SK-N-MC (cell line): ENCODE measurements around the gene RNF186.

ENCODE experiments used
- DNase-seq: peaks from one replicate; pipeline ENCODE4 v3.0.0-alpha.2; 2011; ENCODE audit warnings: low read depth, low spot score
- H3K27ac ChIP-seq: fragments of 200-600 bp; sonication (generic); 2 replicates; pipeline ENCODE4 v1.5.1; 2016; ENCODE audit warnings: mixed run types
- H3K36me3 ChIP-seq: fragments of 200-600 bp; sonication (generic); 2 replicates; pipeline ENCODE4 v1.6.1; 2017; ENCODE audit warnings: antibody characterized with exemption, low read length, mixed read lengths; ENCODE audit not compliant: insufficient read depth
- H3K4me3 ChIP-seq: fragments of 200-600 bp; sonication (generic); 2 replicates; pipeline ENCODE4 v1.5.1; 2016
- H3K9ac ChIP-seq: fragments of 200-600 bp; sonication (generic); 2 replicates; pipeline ENCODE4 v1.8.0; 2017; ENCODE audit warnings: mixed run types, mixed read lengths; ENCODE audit not compliant: insufficient read length
- H3K9me3 ChIP-seq: fragments of 200-600 bp; sonication (generic); 2 replicates; pipeline ENCODE4 v1.6.1; 2017; ENCODE audit warnings: low read depth, mild to moderate bottlenecking, antibody characterized with exemption, low read length, moderate library complexity, mixed read lengths
- EZH2 ChIP-seq: fragments of 200-600 bp; sonication (generic); IDR thresholded peaks from one replicate; pipeline ENCODE4 v1.6.1; 2017; ENCODE audit warnings: antibody characterized with exemption
- FOXP2 ChIP-seq: optimal IDR thresholded peaks from 2 replicates; pipeline ENCODE3; 2011; ENCODE audit warnings: mild to moderate bottlenecking, moderate library complexity; ENCODE audit not compliant: insufficient read depth; ENCODE audit errors: extremely low read length, control extremely low read depth
- POLR2AphosphoS5 ChIP-seq: IDR thresholded peaks from 2 replicates; pipeline ENCODE4 v1.6.1; 2012; ENCODE audit warnings: mild to moderate bottlenecking, low read depth, low read length, borderline replicate concordance

Gene RNF186

GRCh38 chr1:19815801-19816736 lies 986 bp upstream of the RNF186 start:
- no peaks in the 10 kb centered on the region for H3K9me3 ChIP-seq
- no peak overlapping the region for H3K9ac ChIP-seq
- no peaks in the 10 kb centered on the region for H3K36me3 ChIP-seq
- no peak for DNase-seq
- TF ChIP-seq EZH2 (no peak), FOXP2 (no peak), POLR2AphosphoS5 (no peak)
- H3K27ac ChIP-seq: no peak overlapping the region
- H3K4me3 ChIP-seq: no peak overlapping the region

DNA sequence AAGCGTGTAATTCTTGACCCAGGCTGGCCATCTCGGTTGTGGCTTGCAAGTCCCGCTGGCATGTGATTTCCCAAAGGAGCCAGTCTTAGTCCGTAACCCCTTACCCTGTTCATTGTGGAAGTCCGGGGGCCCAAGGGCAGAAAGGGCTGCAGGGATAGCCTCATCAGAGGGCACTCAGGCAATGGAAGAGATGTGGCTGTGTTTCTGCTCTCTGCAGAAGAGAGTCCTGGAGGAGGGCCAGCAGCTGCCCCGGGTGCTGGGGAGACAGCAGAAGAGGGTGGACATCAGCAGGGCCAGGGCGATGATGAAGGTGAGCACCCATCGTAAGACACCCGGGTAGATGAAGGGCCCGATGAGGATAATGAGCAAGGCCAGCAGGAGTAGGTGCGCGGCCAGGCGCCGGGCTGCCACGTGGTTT lies 830 bp downstream of the RNF186 start:
- no peak for TF ChIP-seq POLR2AphosphoS5
- TF ChIP-seq EZH2: no peak
- no peak for TF ChIP-seq FOXP2
- no peak overlapping the region for H3K27ac ChIP-seq
- no peak overlapping the region for H3K4me3 ChIP-seq
- no peak overlapping the region for H3K9ac ChIP-seq
- H3K36me3 ChIP-seq: no peaks in the 10 kb centered on the region
- no peaks in the 10 kb centered on the region for H3K9me3 ChIP-seq
- no peak for DNase-seq

DNA sequence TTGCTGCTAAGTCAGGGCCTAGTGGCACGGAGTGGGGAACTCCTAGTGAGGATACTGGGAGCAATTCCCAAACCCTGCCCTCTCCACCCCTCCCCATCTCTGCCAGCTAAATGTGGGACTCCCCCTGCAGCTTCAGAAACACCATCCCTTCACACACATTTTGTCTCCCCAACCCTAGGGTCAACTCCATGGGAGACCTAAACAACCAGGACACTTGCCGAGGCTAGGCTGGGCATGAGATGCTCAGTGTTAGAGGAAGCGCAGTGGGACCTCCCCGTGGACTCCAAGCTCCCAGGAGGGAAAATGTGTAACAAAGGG lies 1.5 kb downstream of the RNF186 start:
- H3K27ac ChIP-seq: no peak overlapping the region
- H3K36me3 ChIP-seq: no peaks in the 10 kb centered on the region
- TF ChIP-seq POLR2AphosphoS5: no peak
- DNase-seq: no peak
- H3K4me3 ChIP-seq: no peak overlapping the region
- H3K9ac ChIP-seq: no peak overlapping the region
- H3K9me3 ChIP-seq: no peaks in the 10 kb centered on the region

GRCh38 chr1:19812875-19813642 lies 2.0 kb downstream of the RNF186 start:
- H3K27ac ChIP-seq: no peak overlapping the region
- TF ChIP-seq FOXP2 (no peak), EZH2 (no peak), POLR2AphosphoS5 (no peak)
- H3K9me3 ChIP-seq: no peaks in the 10 kb centered on the region
- DNase-seq: no peak
- H3K4me3 ChIP-seq: no peak overlapping the region
- H3K36me3 ChIP-seq: no peaks in the 10 kb centered on the region
- no peak overlapping the region for H3K9ac ChIP-seq

DNA sequence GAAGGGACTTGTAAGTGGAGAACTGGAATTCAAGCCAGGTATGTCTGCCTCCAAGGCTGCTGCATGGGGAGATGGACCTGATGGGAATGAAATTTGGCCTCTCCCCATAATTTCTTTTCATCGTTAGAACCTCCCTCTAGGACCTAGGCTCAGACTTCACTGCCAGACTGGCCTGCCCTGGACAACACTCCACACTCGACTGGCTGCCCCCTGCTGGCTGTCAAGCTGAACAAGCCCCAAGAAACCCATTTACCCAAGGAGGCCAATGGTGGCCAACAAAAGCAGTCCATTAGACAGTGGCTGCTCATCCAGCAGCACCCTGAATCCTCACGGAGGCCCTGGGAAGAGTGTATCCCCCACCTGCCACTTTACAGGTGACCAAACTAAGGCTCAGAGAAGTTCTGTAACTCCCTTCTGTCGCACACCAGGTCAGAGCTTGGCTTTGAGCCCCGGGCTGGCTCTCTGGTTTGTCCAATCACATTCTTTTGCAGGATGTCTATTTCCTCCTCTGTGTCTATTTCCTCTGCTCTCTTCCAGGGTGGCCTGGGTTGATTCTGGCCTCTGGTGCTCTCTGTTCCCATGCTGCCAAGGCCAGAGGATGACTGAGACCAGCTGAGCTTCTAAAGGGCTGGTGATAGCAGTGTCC lies 3.8 kb downstream of the RNF186 start:
- no peak overlapping the region for H3K9ac ChIP-seq
- no peaks in the 10 kb centered on the region for H3K36me3 ChIP-seq
- no peak overlapping the region for H3K4me3 ChIP-seq
- H3K9me3 ChIP-seq: no peaks in the 10 kb centered on the region
- TF ChIP-seq FOXP2 (no peak), POLR2AphosphoS5 (no peak), EZH2 (no peak)
- no peak overlapping the region for H3K27ac ChIP-seq
- no peak for DNase-seq

- no peak for TF ChIP-seq FOXP2
- no peak for TF ChIP-seq EZH2
- TF ChIP-seq POLR2AphosphoS5: no peak
- no peaks in the 10 kb centered on the region for H3K9me3 ChIP-seq
- no peak overlapping the region for H3K27ac ChIP-seq
- no peak overlapping the region for H3K9ac ChIP-seq
- no peak overlapping the region for H3K4me3 ChIP-seq
- H3K36me3 ChIP-seq: no peaks in the 10 kb centered on the region
- no peak for DNase-seq
Measured at GRCh38 chr1:19809044-19809750, 5.9 kb downstream of the RNF186 start.

DNA sequence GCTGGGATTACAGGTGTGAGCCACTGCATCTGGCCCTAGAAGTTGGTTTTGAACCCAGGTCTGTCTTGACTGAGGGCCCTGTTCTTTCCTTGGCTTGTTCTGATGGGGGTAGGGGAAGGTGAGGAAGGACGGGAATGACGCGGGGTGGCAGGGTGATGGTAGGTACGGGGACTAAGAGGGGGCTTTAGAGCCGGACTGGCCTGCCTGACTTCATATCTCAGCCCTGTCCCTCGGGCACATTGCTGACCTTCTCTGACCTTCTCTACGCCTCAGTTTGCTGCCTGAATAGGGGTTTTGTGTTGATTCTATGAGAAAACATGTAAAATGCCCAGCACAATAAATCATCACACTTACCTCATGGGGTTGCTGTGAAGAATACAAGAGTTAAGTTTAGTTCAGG lies 6.7 kb downstream of the RNF186 start:
- no peak for DNase-seq
- Histone ChIP-seq H3K9ac (no peak overlapping the region), H3K9me3 (no peaks in the 10 kb centered on the region), H3K27ac (no peak overlapping the region), H3K36me3 (no peaks in the 10 kb centered on the region), H3K4me3 (no peak overlapping the region)
- TF ChIP-seq POLR2AphosphoS5 (no peak), FOXP2 (no peak), EZH2 (no peak)

DNA sequence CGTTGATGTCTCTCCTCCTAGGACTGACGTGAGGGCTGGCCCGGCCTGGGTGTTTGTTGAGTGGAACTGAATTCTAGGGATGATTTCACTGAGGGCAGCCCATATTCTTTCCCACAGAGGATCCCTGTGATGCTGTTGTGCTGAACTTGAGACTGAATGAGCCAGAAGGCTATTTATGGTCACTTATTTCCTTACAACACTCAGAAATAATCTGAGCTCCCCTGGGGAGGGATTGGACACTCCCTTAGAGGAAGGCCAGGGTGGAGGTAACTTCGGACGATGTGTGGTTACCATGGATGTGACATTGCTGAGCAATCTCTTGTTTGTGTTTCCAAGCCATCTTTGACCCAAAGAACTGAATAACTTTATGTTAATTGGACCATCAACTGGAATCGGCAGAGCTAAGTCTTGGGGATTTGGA lies 10.2 kb downstream of the RNF186 start:
- H3K27ac ChIP-seq: no peak overlapping the region
- DNase-seq: no peak
- no peak overlapping the region for H3K9ac ChIP-seq
- no peak overlapping the region for H3K4me3 ChIP-seq
- H3K9me3 ChIP-seq: no peaks in the 10 kb centered on the region
- H3K36me3 ChIP-seq: no peaks in the 10 kb centered on the region
- no peak for TF ChIP-seq POLR2AphosphoS5
- TF ChIP-seq FOXP2: no peak
- TF ChIP-seq EZH2: no peak
